ENCODE data around the gene LYPD1. TPM values are rescaled to one million over a fixed set of nuclear protein-coding genes. Genes with fewer than 3 reads are reported as not detected.

The LYPD1 gene
- total and polyA plus RNA-seq, 9 of the 15 experiments (the other 6 are each of a cell fraction or from before 2014, with no cell fraction given): not detected

DNA sequence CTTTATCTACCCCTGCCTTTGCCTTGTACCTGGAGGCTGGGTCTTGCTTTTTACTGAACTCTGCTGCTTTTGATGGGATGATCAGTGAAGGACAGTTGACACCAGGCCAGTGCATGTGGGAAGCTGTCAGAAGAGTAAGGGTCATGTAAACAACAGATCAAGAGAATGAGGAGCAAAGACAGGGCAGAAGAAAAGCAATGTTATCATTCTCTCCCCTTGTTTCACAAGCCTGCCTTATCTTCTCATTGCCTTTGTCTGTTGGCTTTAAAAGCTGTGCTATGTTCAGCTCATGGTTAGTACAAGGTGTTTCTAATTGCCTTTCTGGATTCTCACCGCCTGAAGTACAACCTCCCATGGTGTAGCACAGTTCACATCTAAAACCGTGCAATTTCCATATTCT, 27.6 kb downstream of the LYPD1 start:
- Histone ChIP-seq H3K27me3 (ENCODE audit: control insufficient read depth in 2 of 2, insufficient read depth in 2 of 2, low read length in 2 of 2) (peaks cover 0 to 13% of the 10 kb centered on the region in 2 experiments; a peak in 2 of 5 replicates), H3K4me2 (ENCODE audit: insufficient read depth, low read length) (no peak overlapping the region), H3K27ac (ENCODE audit: extremely low read depth, low read depth, low read length) (no peak overlapping the region), H3K9ac (ENCODE audit: insufficient read depth in 1 of 2, low read depth in 2 of 2, low read length in 2 of 2) (no peak overlapping the region), H3K4me1 (replicated peaks in 1 of 2; ENCODE audit: control insufficient read depth in 2 of 2, insufficient read depth in 2 of 2, low read length in 2 of 2) (peaks cover 0 to 4% of the 10 kb centered on the region in 2 experiments; a peak in 1 of 5 replicates), H3K9me1 (ENCODE audit: control insufficient read depth, insufficient read depth, low read length) (no peaks in the 10 kb centered on the region), H3K79me2 (ENCODE audit: control insufficient read depth, insufficient read depth, low read length) (no peaks in the 10 kb centered on the region), H2AFZ (ENCODE audit: low read depth, low read length) (no peak overlapping the region), H3K36me3 (ENCODE audit: control insufficient read depth, insufficient read depth, low read length) (no peaks in the 10 kb centered on the region), H3K9me3 (replicated peaks; ENCODE audit: control insufficient read depth, insufficient read depth, low read depth, low read length) (no peaks in the 10 kb centered on the region), H4K20me1 (replicated peaks; ENCODE audit: control insufficient read depth, insufficient read depth, low read length) (no peaks in the 10 kb centered on the region), H3K4me3 (no peak overlapping the region)
- POLR2A ChIA-PET: no interaction called here
- 0% methylated on average over 2 of the region's 2 CpGs for WGBS (ENCODE audit: insufficient coverage, low coverage, missing lambda C conversion rate)
- FAIRE-seq (no peak), DNase-seq (ENCODE audit: extremely low read depth in 1 of 4, low spot score in 3 of 4) (no peak), ATAC-seq (no peak)
- in situ Hi-C loops (cut with MboI) (no loop called here), intact Hi-C loops (cut with micrococcal nuclease) (no loop called here)
- CTCF ChIA-PET (ENCODE audit: low intra/inter-chr PET ratio): no interaction called here
- BruUV-seq (replicated peaks): no TSS peak
- TF ChIP-seq ATF3 (IDR thresholded peaks at IDR 0.05) (no peak), ATF3 (CRISPR knock-in tag; conservative IDR thresholded peaks at IDR 0.05) (no peak), THRAP3 (IDR thresholded peaks at IDR 0.05; ENCODE audit: borderline replicate concordance) (no peak), PPARD (CRISPR knock-in tag; IDR thresholded peaks at IDR 0.05) (no peak), ZMIZ1 (IDR thresholded peaks at IDR 0.05; ENCODE audit: low read depth in 2 of 2, low read length in 2 of 2) (no peak), POU5F1 (IDR thresholded peaks at IDR 0.05; ENCODE audit: borderline replicate concordance, low read depth, low read length, partially characterized antibody) (no peak), ILK (tag; IDR thresholded peaks at IDR 0.05; ENCODE audit: borderline replicate concordance, low read depth) (no peak), GABPA (tag; conservative IDR thresholded peaks at IDR 0.05; ENCODE audit: low read depth) (no peak), HLTF (IDR thresholded peaks at IDR 0.05) (no peak), PHF20 (IDR thresholded peaks at IDR 0.05; ENCODE audit: partially characterized antibody) (no peak), HNRNPH1 (optimal IDR thresholded peaks at IDR 0.05; ENCODE audit: low read depth, low read length) (no peak), CLOCK (CRISPR knock-in tag; IDR thresholded peaks at IDR 0.05; ENCODE audit: borderline replicate concordance) (no peak), ELF1 (tag; IDR thresholded peaks at IDR 0.05) (no peak)
- TF ChIP-seq, protein P1, sequence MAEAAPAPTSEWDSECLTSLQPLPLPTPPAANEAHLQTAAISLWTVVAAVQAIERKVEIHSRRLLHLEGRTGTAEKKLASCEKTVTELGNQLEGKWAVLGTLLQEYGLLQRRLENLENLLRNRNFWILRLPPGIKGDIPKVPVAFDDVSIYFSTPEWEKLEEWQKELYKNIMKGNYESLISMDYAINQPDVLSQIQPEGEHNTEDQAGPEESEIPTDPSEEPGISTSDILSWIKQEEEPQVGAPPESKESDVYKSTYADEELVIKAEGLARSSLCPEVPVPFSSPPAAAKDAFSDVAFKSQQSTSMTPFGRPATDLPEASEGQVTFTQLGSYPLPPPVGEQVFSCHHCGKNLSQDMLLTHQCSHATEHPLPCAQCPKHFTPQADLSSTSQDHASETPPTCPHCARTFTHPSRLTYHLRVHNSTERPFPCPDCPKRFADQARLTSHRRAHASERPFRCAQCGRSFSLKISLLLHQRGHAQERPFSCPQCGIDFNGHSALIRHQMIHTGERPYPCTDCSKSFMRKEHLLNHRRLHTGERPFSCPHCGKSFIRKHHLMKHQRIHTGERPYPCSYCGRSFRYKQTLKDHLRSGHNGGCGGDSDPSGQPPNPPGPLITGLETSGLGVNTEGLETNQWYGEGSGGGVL (CRISPR knock-in tag; IDR thresholded peaks at IDR 0.05): no peak
